Psoas muscle (tissue), 8 donors: Measurements from ENCODE around the gene COMMD9. TPM values are rescaled to one million over a fixed set of nuclear protein-coding genes. Genes with fewer than 3 reads are reported as not detected.

ENCODE experiments used
- ATAC-seq, 4 donors: fragments of 200-7000 bp; cut with Tn5 transposase; one replicate each; pipeline ENCODE4 v1.9.1; 2020; ENCODE audit warnings: moderate library complexity in 3 of 4, mild to moderate bottlenecking in 2 of 4
- DNase-seq, 2 donors: peaks; one replicate each; pipeline ENCODE4 v3.0.0-alpha.2; 2020
- H3K27ac ChIP-seq: fragments of 200-600 bp; one replicate; pipeline ENCODE4 v1.8.0; 2022
- H3K27me3 ChIP-seq, 3 donors: fragments of 200-600 bp in 1 of 3; one replicate each; pipeline versions ENCODE4 v1.6.1 to v1.8.0; 2013 to 2022; ENCODE audit warnings: low read length in 2 of 3, mild to moderate bottlenecking in 2 of 3, moderate library complexity in 1 of 3; ENCODE audit not compliant: insufficient read depth in 3 of 3
- H3K36me3 ChIP-seq, 2 donors: fragments of 200-600 bp in 1 of 2; one replicate each; pipeline versions ENCODE4 v1.6.1 to v1.8.0; 2013 to 2022; ENCODE audit warnings: low read depth in 1 of 2, mild to moderate bottlenecking in 1 of 2, moderate library complexity in 1 of 2; ENCODE audit not compliant: insufficient read depth in 1 of 2
- H3K4me1 ChIP-seq: fragments of 200-600 bp; one replicate; pipeline ENCODE4 v1.8.0; 2022
- H3K4me3 ChIP-seq: fragments of 200-600 bp; one replicate; pipeline ENCODE4 v1.8.0; 2022; ENCODE audit warnings: mild to moderate bottlenecking
- H3K9me3 ChIP-seq: fragments of 200-600 bp; one replicate; pipeline ENCODE4 v1.8.0; 2022
- CTCF ChIP-seq: fragments of 200-600 bp; IDR thresholded peaks from one replicate; pipeline ENCODE4 v1.8.0; 2022; ENCODE audit warnings: antibody characterized with exemption
- WGBS, 3 donors: extraction: QIAGEN DNeasy Blood & Tissue Kit; methylation state at CpG; one replicate each; pipeline versions ENCODE4 v1.1.6 to v1.1.7; 2013; 5-methylcytosine and 5-hydroxymethylcytosine counted together
- intact Hi-C, 2 donors: fragments of 100-400 bp; cut with DNase I; formaldehyde crosslinking; loops; one replicate each; pipeline versions ENCODE4 v1.11.0 to v1.14.2; 2022
- polyA plus RNA-seq, 3 donors: library from polyadenylated mRNA; stranded (reverse); fragments of 200-250 nt; gene quantifications; one replicate each; pipeline ENCODE4 v1.2.3, GENCODE V29; 2013
- total RNA-seq, 4 donors: library from RNA; stranded (reverse); fragmentation: NEBNext Ultra II Directional in 2 of 4; extraction: Animal tissue kit (Norgen Biotek cat#: 25700) in 2 of 4; gene quantifications; one replicate each; pipeline versions ENCODE4 v1.2.1 to v1.2.4, GENCODE V29; 2021 to 2023
- donor health status: healthy with polysubstance abuse.
- donor health status: DM: no; HTN: no; CAD: no; lungs with moderate emphysema.
- donor health status: Bipolar disorder and iron deficiency.
- donor health status: healthy.
- donor health status: DM: yes; HTN: yes; CAD: no.
- donor health status: DM: no; HTN: no; CAD: no.
- donor health status: DM: no; HTN: no; CAD: no.
- donor health status: DM: yes; HTN: yes; CAD: no.

The COMMD9 gene
- total and polyA plus RNA-seq, 7 donors = 52.1 to 79.6 (median 65.8) TPM

- Histone ChIP-seq H3K27ac (no peak overlapping the region), H3K4me3 (no peak overlapping the region), H3K9me3 (no peaks in the 10 kb centered on the region), H3K36me3 (peaks cover 7 to 45% of the 10 kb centered on the region in 2 donors), H3K27me3 (no peaks in the 10 kb centered on the region), H3K4me1 (no peaks in the 10 kb centered on the region)
- ATAC-seq (peak in 3 of 4 donors; percentile 19 to 36 (median 24)), DNase-seq (no peak)
- no peak for TF ChIP-seq CTCF
- 30 to 41% (median 34%) methylated on average over 9 of the region's 9 CpGs for WGBS, 3 donors
- intact Hi-C loops = no loop called here
Observed at GRCh38 chr11:36270701-36271100, 18.5 kb downstream of the COMMD9 start.

GRCh38 chr11:36268337-36268985 is 20.8 kb downstream of the COMMD9 start:
- no peak for ATAC-seq
- Histone ChIP-seq H3K4me1 (no peaks in the 10 kb centered on the region), H3K9me3 (no peaks in the 10 kb centered on the region), H3K36me3 (peaks cover 2 to 23% of the 10 kb centered on the region in 2 donors), H3K27me3 (no peaks in the 10 kb centered on the region), H3K27ac (no peak overlapping the region), H3K4me3 (no peak overlapping the region)
- WGBS, 3 donors = 44 to 56% (median 45%) methylated on average over 8 of the region's 8 CpGs
- TF ChIP-seq CTCF = no peak
- DNase-seq = no peak
- intact Hi-C loops = loop anchor here (5.0 kb wide), 2 partner anchors 226 to 651 kb away; partner anchors contain the start of gene FJX1 (in 1 of the 2)

DNA sequence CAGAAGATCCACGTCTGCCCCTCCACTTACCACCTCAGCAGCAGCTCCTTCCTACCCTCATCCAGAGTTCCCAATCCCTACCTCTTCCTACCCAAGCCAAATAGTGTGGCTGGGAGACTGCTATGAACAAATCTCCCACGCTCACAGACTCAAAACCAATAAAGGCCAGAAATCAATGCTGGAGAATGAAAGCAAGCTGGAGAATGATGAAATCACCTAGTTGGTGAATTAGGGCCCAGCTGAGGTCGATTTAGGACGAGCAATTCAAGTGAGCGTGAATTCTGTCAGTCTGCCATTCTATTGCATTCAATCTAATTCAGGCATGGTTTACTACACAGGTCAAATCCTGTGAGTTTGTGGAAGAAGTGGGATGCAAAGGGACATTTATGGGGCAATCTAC is 22.5 kb downstream of the COMMD9 start:
- Histone ChIP-seq H3K4me1 (no peaks in the 10 kb centered on the region), H3K4me3 (no peak overlapping the region), H3K36me3 (peaks cover 0 to 6% of the 10 kb centered on the region in 2 donors), H3K27ac (no peak overlapping the region), H3K27me3 (no peaks in the 10 kb centered on the region), H3K9me3 (no peaks in the 10 kb centered on the region)
- ATAC-seq = no peak
- no peak for TF ChIP-seq CTCF
- 54 to 63% (median 55%) methylated on average over 5 of the region's 5 CpGs for WGBS, 3 donors
- no peak for DNase-seq
- intact Hi-C loops = loop anchor here (2.0 to 5.0 kb wide), 3 partner anchors 224 to 650 kb away; partner anchors contain the start of gene FJX1 (in 1 of the 2)

DNA sequence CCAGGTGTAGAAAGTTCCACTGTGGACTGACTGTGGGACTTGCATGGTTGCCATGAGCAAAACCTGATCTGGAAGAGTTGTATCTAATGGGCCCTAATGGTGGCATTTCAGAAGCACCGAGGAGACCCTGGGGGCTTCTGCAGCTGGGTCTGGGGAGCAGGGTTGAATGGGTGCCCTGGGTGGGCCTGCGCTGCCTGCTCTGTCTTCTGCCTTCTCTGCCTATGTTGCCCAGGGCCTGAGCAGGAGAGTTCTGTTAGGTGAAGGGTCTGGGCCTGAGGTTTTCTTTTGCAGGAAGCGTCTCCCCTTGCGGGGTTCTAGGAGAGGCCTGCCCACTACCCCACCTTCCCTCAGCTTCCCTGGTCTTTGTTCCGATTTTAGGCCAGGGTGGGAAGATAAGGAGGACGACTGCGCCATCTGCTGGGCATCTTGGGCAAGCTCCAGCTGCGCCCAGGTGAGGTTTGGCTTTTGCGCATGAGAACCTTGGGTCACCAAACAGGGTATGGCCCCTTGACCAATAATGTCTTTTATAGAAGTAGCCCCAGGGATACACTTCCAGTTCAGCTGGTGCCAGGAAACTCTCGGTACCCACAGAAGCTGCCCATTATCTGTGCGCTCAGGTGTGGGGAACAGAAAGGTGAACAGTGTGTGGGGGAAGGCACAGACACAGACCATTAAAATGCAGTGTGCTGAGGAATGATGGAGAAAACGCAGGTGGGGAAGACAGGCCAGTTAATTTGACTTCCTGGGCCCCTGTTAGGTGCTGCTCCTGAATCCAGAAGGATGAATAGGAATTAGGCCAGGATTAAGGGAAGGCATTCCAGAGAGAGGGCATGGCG is 23.2 kb downstream of the COMMD9 start:
- intact Hi-C loops = loop anchor here (2.0 to 5.0 kb wide), 3 partner anchors 224 to 649 kb away; partner anchors contain the start of gene FJX1 (in 1 of the 2)
- Histone ChIP-seq H3K36me3 (no peaks in the 10 kb centered on the region), H3K27me3 (no peaks in the 10 kb centered on the region), H3K4me3 (no peak overlapping the region), H3K27ac (no peak overlapping the region), H3K4me1 (no peaks in the 10 kb centered on the region), H3K9me3 (no peaks in the 10 kb centered on the region)
- ATAC-seq = peak; percentile 56 to 89 (median 77)
- peak; percentile 42 to 74 for DNase-seq
- WGBS, 3 donors = 59 to 63% (median 61%) methylated on average over 13 of the region's 13 CpGs
- peak; percentile 79 for TF ChIP-seq CTCF
